Measurements from ENCODE around the gene SPAG16.

- TF ChIP-seq CTCF (IDR thresholded peaks at IDR 0.05; ENCODE audit: insufficient read depth, low read depth, low read length) (no peak), EZH2 (IDR thresholded peaks at IDR 0.05; ENCODE audit: insufficient read depth, low read length) (no peak)
Measured at GRCh38 chr2:214158851-214159250, 874.6 kb downstream of the SPAG16 start.

Measured in astrocyte (in vitro differentiated cells and primary cell).